Lower leg skin (tissue), 3 donors: ENCODE data around the gene ASPSCR1.

Experiments
- POLR2A ChIP-seq, 2 donors: fragments of 450-650 bp; IDR thresholded peaks; one replicate each; pipeline ENCODE4 v1.6.1; 2016 to 2017; ENCODE audit warnings: antibody characterized with exemption in 2 of 2, mild to moderate bottlenecking in 1 of 2, moderate library complexity in 1 of 2
- TF ChIP-seq, protein P1 (sequence below), 3 donors: fragments of 450-650 bp; IDR thresholded peaks; one replicate each; pipeline ENCODE4 v1.5.1; 2016; ENCODE audit warnings: antibody characterized with exemption in 3 of 3, mild to moderate bottlenecking in 3 of 3, moderate library complexity in 2 of 3

- TF ChIP-seq, protein P1, sequence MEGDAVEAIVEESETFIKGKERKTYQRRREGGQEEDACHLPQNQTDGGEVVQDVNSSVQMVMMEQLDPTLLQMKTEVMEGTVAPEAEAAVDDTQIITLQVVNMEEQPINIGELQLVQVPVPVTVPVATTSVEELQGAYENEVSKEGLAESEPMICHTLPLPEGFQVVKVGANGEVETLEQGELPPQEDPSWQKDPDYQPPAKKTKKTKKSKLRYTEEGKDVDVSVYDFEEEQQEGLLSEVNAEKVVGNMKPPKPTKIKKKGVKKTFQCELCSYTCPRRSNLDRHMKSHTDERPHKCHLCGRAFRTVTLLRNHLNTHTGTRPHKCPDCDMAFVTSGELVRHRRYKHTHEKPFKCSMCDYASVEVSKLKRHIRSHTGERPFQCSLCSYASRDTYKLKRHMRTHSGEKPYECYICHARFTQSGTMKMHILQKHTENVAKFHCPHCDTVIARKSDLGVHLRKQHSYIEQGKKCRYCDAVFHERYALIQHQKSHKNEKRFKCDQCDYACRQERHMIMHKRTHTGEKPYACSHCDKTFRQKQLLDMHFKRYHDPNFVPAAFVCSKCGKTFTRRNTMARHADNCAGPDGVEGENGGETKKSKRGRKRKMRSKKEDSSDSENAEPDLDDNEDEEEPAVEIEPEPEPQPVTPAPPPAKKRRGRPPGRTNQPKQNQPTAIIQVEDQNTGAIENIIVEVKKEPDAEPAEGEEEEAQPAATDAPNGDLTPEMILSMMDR (IDR thresholded peaks at IDR 0.05) = no peak
- TF ChIP-seq POLR2A (IDR thresholded peaks at IDR 0.05) = no peak
Observed at GRCh38 chr17:82062076-82062983, 84.9 kb downstream of the ASPSCR1 start.
